HepG2 (cell line): Measurements from ENCODE around the gene NUP88. TPM values are rescaled to one million over a fixed set of nuclear protein-coding genes. Genes with fewer than 3 reads are reported as not detected.

ENCODE experiments used
- FOXC1 ChIP-seq: sonication (generic); formaldehyde crosslinking; IDR thresholded peaks from 2 replicates; pipeline ENCODE4 v1.8.0; 2022; ENCODE audit warnings: mild to moderate bottlenecking, missing genetic modification reagents, borderline replicate concordance
- GFI1 ChIP-seq: sonication (generic); formaldehyde crosslinking; IDR thresholded peaks from 2 replicates; pipeline ENCODE4 v1.5.0; 2020; ENCODE audit warnings: missing genetic modification reagents, mild to moderate bottlenecking, borderline replicate concordance
- GTF2F1 ChIP-seq: fragments of 150-350 bp; IDR thresholded peaks from 2 replicates; pipeline ENCODE4 v1.6.1; 2014; ENCODE audit warnings: low read length
- HOXA9 ChIP-seq: sonication (generic); formaldehyde crosslinking; IDR thresholded peaks from 2 replicates; pipeline ENCODE4 v1.8.1; 2022; ENCODE audit warnings: missing genetic modification reagents, mild to moderate bottlenecking, moderate library complexity, borderline replicate concordance
- KDM4B ChIP-seq: sonication (generic); formaldehyde crosslinking; IDR thresholded peaks from 2 replicates; pipeline ENCODE4 v1.4.0; 2020; ENCODE audit warnings: missing genetic modification reagents
- NCOA2 ChIP-seq: sonication (generic); formaldehyde crosslinking; IDR thresholded peaks from 2 replicates; pipeline ENCODE4 v1.8.0; 2022; ENCODE audit warnings: inconsistent platforms
- PHF8 ChIP-seq: sonication (generic); formaldehyde crosslinking; IDR thresholded peaks from 2 replicates; pipeline ENCODE4 v1.5.0; 2020; ENCODE audit warnings: missing genetic modification reagents
- PLSCR1 ChIP-seq: sonication (generic); formaldehyde crosslinking; IDR thresholded peaks from 2 replicates; pipeline ENCODE4 v1.5.0; 2020; ENCODE audit warnings: missing genetic modification reagents, mild to moderate bottlenecking, borderline replicate concordance
- POLR2AphosphoS5 ChIP-seq: IDR thresholded peaks from 2 replicates; pipeline ENCODE4 v1.6.1; 2012; ENCODE audit warnings: low read depth, low read length
- SAFB2 ChIP-seq: sonication (generic); formaldehyde crosslinking; IDR thresholded peaks from 2 replicates; pipeline ENCODE4 v1.5.1; 2020; ENCODE audit warnings: missing genetic modification reagents, low read depth, mild to moderate bottlenecking, borderline replicate concordance
- ZFP37 ChIP-seq: sonication (generic); formaldehyde crosslinking; IDR thresholded peaks from 2 replicates; pipeline ENCODE4 v1.4.0; 2020; ENCODE audit warnings: missing genetic modification reagents, borderline replicate concordance
- ZNF318 ChIP-seq: sonication (generic); formaldehyde crosslinking; IDR thresholded peaks from 2 replicates; pipeline ENCODE4 v1.4.0; 2020; ENCODE audit warnings: mild to moderate bottlenecking, missing genetic modification reagents
- polyA plus RNA-seq, 8 experiments: library from polyadenylated mRNA; depleted of rRNA in 3 of 8; stranded (reverse) in 7 of 8; unstranded in 1 of 8; fragments of >200 nt; fragmentation: Illumina TruSeq in 4 of 8; extraction: Trizol in 4 of 8; gene quantifications; 2 replicates each; pipeline versions ENCODE4 v1.2.1 to v1.2.3, GENCODE V29; 2011 to 2016; ENCODE audit warnings: low read depth in 4 of 8, missing spikeins in 1 of 8, mixed read lengths in 1 of 8; ENCODE audit not compliant: insufficient read depth in 1 of 8
- total RNA-seq, 5 experiments: library from RNA; depleted of rRNA; stranded (reverse); fragments of >200 nt; fragmentation: Illumina TruSeq; extraction: Trizol; gene quantifications; 2 replicates each; pipeline ENCODE4 v1.2.3, GENCODE V29; 2016; ENCODE audit warnings: low read depth in 1 of 5

The NUP88 gene
- total and polyA plus RNA-seq, 2 of the 13 experiments (the other 11 are each of a cell fraction or from before 2014, with no cell fraction given): 48.2 to 130 TPM

GRCh38 chr17:5405400-5405799, 14.1 kb downstream of the NUP88 start (continued):
- TF ChIP-seq HOXA9 (CRISPR knock-in tag) (no peak), ZNF318 (CRISPR knock-in tag) (no peak), GTF2F1 (no peak), POLR2AphosphoS5 (no peak), PHF8 (no peak), FOXC1 (CRISPR knock-in tag) (no peak), GFI1 (CRISPR knock-in tag) (peak; percentile 79), KDM4B (no peak), ZFP37 (CRISPR knock-in tag) (no peak), NCOA2 (CRISPR knock-in tag) (peak; percentile 76), SAFB2 (CRISPR knock-in tag) (no peak; the same call in 1 of the 2 replicates), PLSCR1 (CRISPR knock-in tag) (no peak)
